Measurements from ENCODE around the gene FRMD3.

- no peak for TF ChIP-seq EZH2 (IDR thresholded peaks at IDR 0.05; ENCODE audit: borderline replicate concordance, low read depth, low read length, severe bottlenecking)
- no peak for TF ChIP-seq CTCF (IDR thresholded peaks at IDR 0.05; ENCODE audit: extremely low read depth in 1 of 2, insufficient read depth in 1 of 2, low read depth in 1 of 2, low read length in 2 of 2)
- TF ChIP-seq JUN (IDR thresholded peaks at IDR 0.05; ENCODE audit: borderline replicate concordance, insufficient read depth, insufficient read length, low read depth): no peak
- TF ChIP-seq POLR2AphosphoS5 (IDR thresholded peaks at IDR 0.05; ENCODE audit: insufficient read depth, low read depth, low read length): no peak
- TF ChIP-seq POLR2A (IDR thresholded peaks at IDR 0.05; ENCODE audit: low read depth, low read length): no peak
- no peak for TF ChIP-seq MAX (IDR thresholded peaks at IDR 0.05; ENCODE audit: insufficient read depth, insufficient read length)
- TF ChIP-seq GATA2 (IDR thresholded peaks at IDR 0.05; ENCODE audit: insufficient read depth, insufficient read length, low read depth, low read length): no peak
Observed at GRCh38 chr9:83313781-83314180, 224.4 kb downstream of the FRMD3 start.

All from endothelial cell of umbilical vein (primary cell).